ENCODE results near the gene ATP11A.
A peak's percentile ranks its signal among the peaks of the same experiment; 100 is the strongest.

The ATP11A gene

GRCh38 chr13:112891477-112892401, 201.9 kb downstream of the ATP11A start:
- Histone ChIP-seq H3K4me3 (ENCODE audit: insufficient read depth, low read depth, low read length, poor library complexity, severe bottlenecking) (no peak overlapping the region), H3K9me3 (ENCODE audit: control insufficient read depth, low read length) (no peaks in the 10 kb centered on the region), H3K36me3 (ENCODE audit: control insufficient read depth, insufficient read depth, low read length) (no peaks in the 10 kb centered on the region), H3K4me1 (ENCODE audit: control insufficient read depth, insufficient read depth, low read length, poor library complexity, severe bottlenecking) (peaks cover 10% of the 10 kb centered on the region), H3K27ac (ENCODE audit: insufficient read depth, low read length, poor library complexity, severe bottlenecking) (no peak overlapping the region), H3K27me3 (replicated peaks; ENCODE audit: control insufficient read depth, insufficient read depth, low read length, poor library complexity, severe bottlenecking) (peaks cover 19% of the 10 kb centered on the region)
- DNase-seq = no peak

- peaks cover 19% of the 10 kb centered on the region for H3K27me3 ChIP-seq (replicated peaks; ENCODE audit: control insufficient read depth, insufficient read depth, low read length, poor library complexity, severe bottlenecking)
- DNase-seq = no peak
- H3K36me3 ChIP-seq (ENCODE audit: control insufficient read depth, insufficient read depth, low read length) = no peaks in the 10 kb centered on the region
- no peaks in the 10 kb centered on the region for H3K9me3 ChIP-seq (ENCODE audit: control insufficient read depth, low read length)
- H3K4me3 ChIP-seq (ENCODE audit: insufficient read depth, low read depth, low read length, poor library complexity, severe bottlenecking) = no peak overlapping the region
- H3K4me1 ChIP-seq (ENCODE audit: control insufficient read depth, insufficient read depth, low read length, poor library complexity, severe bottlenecking) = peaks cover 10% of the 10 kb centered on the region
- H3K27ac ChIP-seq (ENCODE audit: insufficient read depth, low read length, poor library complexity, severe bottlenecking) = no peak overlapping the region
Observed at GRCh38 chr13:112892426-112893206, 202.8 kb downstream of the ATP11A start.

- H3K4me1 ChIP-seq (ENCODE audit: control insufficient read depth, insufficient read depth, low read length, poor library complexity, severe bottlenecking) = peaks cover 10% of the 10 kb centered on the region
- DNase-seq = no peak
- H3K27ac ChIP-seq (ENCODE audit: insufficient read depth, low read length, poor library complexity, severe bottlenecking) = no peak overlapping the region
- H3K36me3 ChIP-seq (ENCODE audit: control insufficient read depth, insufficient read depth, low read length) = no peaks in the 10 kb centered on the region
- H3K4me3 ChIP-seq (ENCODE audit: insufficient read depth, low read depth, low read length, poor library complexity, severe bottlenecking) = no peak overlapping the region
- H3K9me3 ChIP-seq (ENCODE audit: control insufficient read depth, low read length) = no peaks in the 10 kb centered on the region
- H3K27me3 ChIP-seq (replicated peaks; ENCODE audit: control insufficient read depth, insufficient read depth, low read length, poor library complexity, severe bottlenecking) = peaks cover 19% of the 10 kb centered on the region
Observed at GRCh38 chr13:112893207-112893569, 203.3 kb downstream of the ATP11A start.

GRCh38 chr13:112893570-112894422, 204.0 kb downstream of the ATP11A start:
- H3K9me3 ChIP-seq (ENCODE audit: control insufficient read depth, low read length) = no peaks in the 10 kb centered on the region
- peaks cover 19% of the 10 kb centered on the region for H3K27me3 ChIP-seq (replicated peaks; ENCODE audit: control insufficient read depth, insufficient read depth, low read length, poor library complexity, severe bottlenecking)
- no peak overlapping the region for H3K27ac ChIP-seq (ENCODE audit: insufficient read depth, low read length, poor library complexity, severe bottlenecking)
- no peak overlapping the region for H3K4me3 ChIP-seq (ENCODE audit: insufficient read depth, low read depth, low read length, poor library complexity, severe bottlenecking)
- peaks cover 10% of the 10 kb centered on the region for H3K4me1 ChIP-seq (ENCODE audit: control insufficient read depth, insufficient read depth, low read length, poor library complexity, severe bottlenecking)
- DNase-seq = no peak
- H3K36me3 ChIP-seq (ENCODE audit: control insufficient read depth, insufficient read depth, low read length) = no peaks in the 10 kb centered on the region

- Histone ChIP-seq H3K36me3 (ENCODE audit: control insufficient read depth, insufficient read depth, low read length) (no peaks in the 10 kb centered on the region), H3K9me3 (ENCODE audit: control insufficient read depth, low read length) (no peaks in the 10 kb centered on the region), H3K27ac (ENCODE audit: insufficient read depth, low read length, poor library complexity, severe bottlenecking) (no peak overlapping the region), H3K27me3 (replicated peaks; ENCODE audit: control insufficient read depth, insufficient read depth, low read length, poor library complexity, severe bottlenecking) (peaks cover 19% of the 10 kb centered on the region), H3K4me3 (ENCODE audit: insufficient read depth, low read depth, low read length, poor library complexity, severe bottlenecking) (peak overlapping the region; percentile 45), H3K4me1 (ENCODE audit: control insufficient read depth, insufficient read depth, low read length, poor library complexity, severe bottlenecking) (peaks cover 10% of the 10 kb centered on the region)
- no peak for DNase-seq
Observed at GRCh38 chr13:112894423-112894672, 204.5 kb downstream of the ATP11A start.

DNA sequence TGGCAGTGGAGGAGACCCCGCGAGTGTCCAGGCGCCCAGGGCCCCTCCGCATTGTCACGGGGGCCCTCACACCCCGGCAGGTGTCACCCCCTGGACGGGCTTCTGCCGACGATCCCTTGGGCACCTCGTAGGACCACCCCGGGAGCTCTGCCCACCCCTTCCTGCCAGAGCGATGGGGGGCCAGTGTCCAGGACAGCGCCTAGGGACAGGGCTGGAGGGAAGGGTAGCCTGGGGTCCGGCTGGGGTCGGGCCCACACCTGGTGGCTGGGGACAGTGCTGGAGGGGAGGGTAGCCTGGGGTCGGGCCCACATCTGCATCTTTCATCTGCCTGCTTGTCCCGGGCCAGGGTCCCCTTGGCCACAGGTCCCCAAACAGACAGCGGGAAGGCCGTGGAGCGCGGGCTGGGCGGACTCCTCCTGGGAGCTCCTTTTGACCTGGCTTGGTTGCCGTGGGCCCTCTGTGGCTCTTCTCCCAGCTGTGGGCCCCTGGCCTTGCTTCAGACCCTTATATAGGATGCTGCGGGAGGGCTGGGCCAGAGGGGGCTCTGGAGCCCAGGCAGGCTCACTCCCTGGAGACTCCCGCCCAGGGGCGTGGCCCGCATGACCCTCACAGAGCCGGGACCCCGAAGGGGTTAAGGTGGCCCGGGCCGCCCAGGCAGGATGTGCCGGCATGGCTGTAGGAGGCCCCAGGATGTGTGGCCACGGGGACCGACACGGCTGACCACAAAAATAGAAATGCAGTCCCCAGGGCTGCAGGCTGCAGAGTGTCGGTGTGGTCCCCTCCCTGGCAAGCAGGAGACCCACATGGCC, 205.0 kb downstream of the ATP11A start:
- Histone ChIP-seq H3K9me3 (ENCODE audit: control insufficient read depth, low read length) (no peaks in the 10 kb centered on the region), H3K4me3 (ENCODE audit: insufficient read depth, low read depth, low read length, poor library complexity, severe bottlenecking) (peak overlapping the region; percentile 45), H3K4me1 (ENCODE audit: control insufficient read depth, insufficient read depth, low read length, poor library complexity, severe bottlenecking) (peaks cover 10% of the 10 kb centered on the region), H3K36me3 (ENCODE audit: control insufficient read depth, insufficient read depth, low read length) (no peaks in the 10 kb centered on the region), H3K27me3 (replicated peaks; ENCODE audit: control insufficient read depth, insufficient read depth, low read length, poor library complexity, severe bottlenecking) (peaks cover 19% of the 10 kb centered on the region), H3K27ac (ENCODE audit: insufficient read depth, low read length, poor library complexity, severe bottlenecking) (no peak overlapping the region)
- DNase-seq = no peak

GRCh38 chr13:112895521-112896465, 206.0 kb downstream of the ATP11A start:
- Histone ChIP-seq H3K27me3 (replicated peaks; ENCODE audit: control insufficient read depth, insufficient read depth, low read length, poor library complexity, severe bottlenecking) (peaks cover 19% of the 10 kb centered on the region), H3K9me3 (ENCODE audit: control insufficient read depth, low read length) (no peaks in the 10 kb centered on the region), H3K4me1 (ENCODE audit: control insufficient read depth, insufficient read depth, low read length, poor library complexity, severe bottlenecking) (peaks cover 10% of the 10 kb centered on the region), H3K4me3 (ENCODE audit: insufficient read depth, low read depth, low read length, poor library complexity, severe bottlenecking) (no peak overlapping the region), H3K36me3 (ENCODE audit: control insufficient read depth, insufficient read depth, low read length) (no peaks in the 10 kb centered on the region), H3K27ac (ENCODE audit: insufficient read depth, low read length, poor library complexity, severe bottlenecking) (no peak overlapping the region)
- DNase-seq = no peak

- no peaks in the 10 kb centered on the region for H3K9me3 ChIP-seq (ENCODE audit: control insufficient read depth, low read length)
- DNase-seq = no peak
- no peak overlapping the region for H3K27ac ChIP-seq (ENCODE audit: insufficient read depth, low read length, poor library complexity, severe bottlenecking)
- no peak overlapping the region for H3K4me3 ChIP-seq (ENCODE audit: insufficient read depth, low read depth, low read length, poor library complexity, severe bottlenecking)
- H3K36me3 ChIP-seq (ENCODE audit: control insufficient read depth, insufficient read depth, low read length) = no peaks in the 10 kb centered on the region
- H3K27me3 ChIP-seq (replicated peaks; ENCODE audit: control insufficient read depth, insufficient read depth, low read length, poor library complexity, severe bottlenecking) = peaks cover 19% of the 10 kb centered on the region
- peaks cover 10% of the 10 kb centered on the region for H3K4me1 ChIP-seq (ENCODE audit: control insufficient read depth, insufficient read depth, low read length, poor library complexity, severe bottlenecking)
Observed at GRCh38 chr13:112896736-112897602, 207.1 kb downstream of the ATP11A start.
